H1 (cell line): ENCODE results near the gene SHANK1. TPM values are rescaled to one million over a fixed set of nuclear protein-coding genes. Genes with fewer than 3 reads are reported as not detected.

Experiments used
- CHD2 ChIP-seq: IDR thresholded peaks from 2 replicates; pipeline ENCODE4 v1.6.1; 2012; ENCODE audit warnings: low read length, improper control_type of control experiment
- EP300 ChIP-seq, 2 experiments: IDR thresholded peaks; 1 replicate in 1 of 2; 2 replicates in 1 of 2; pipeline ENCODE4 v1.6.1; 2011 to 2012; ENCODE audit warnings: low read depth in 2 of 2, low read length in 2 of 2, mild to moderate bottlenecking in 2 of 2, borderline replicate concordance in 1 of 2, inconsistent platforms in 1 of 2, moderate library complexity in 1 of 2
- EZH2 ChIP-seq: fragments of 200-600 bp; sonication (generic); IDR thresholded peaks from 2 replicates; pipeline ENCODE4 v1.7.1; 2012; ENCODE audit warnings: low read depth, mild to moderate bottlenecking, moderate library complexity, low read length, inconsistent platforms; ENCODE audit not compliant: severe bottlenecking
- POU5F1 ChIP-seq: IDR thresholded peaks from 2 replicates; pipeline ENCODE4 v1.6.1; 2011; ENCODE audit warnings: low read depth, mild to moderate bottlenecking, low read length, moderate library complexity
- RNF2 ChIP-seq: fragments of 200-900, 300-1000 bp; sonication (generic); IDR thresholded peaks from 2 replicates; pipeline ENCODE4 v1.7.1; 2016; ENCODE audit warnings: borderline replicate concordance, low read depth, mild to moderate bottlenecking, antibody characterized with exemption, low read length; ENCODE audit not compliant: poor library complexity, severe bottlenecking; ENCODE audit errors: missing control alignments
- SP2 ChIP-seq: IDR thresholded peaks from 2 replicates; pipeline ENCODE4 v1.6.1; 2012; ENCODE audit warnings: mild to moderate bottlenecking, low read length, inconsistent platforms
- TAF1 ChIP-seq: IDR thresholded peaks from 2 replicates; pipeline ENCODE4 v1.6.1; 2011; ENCODE audit warnings: mild to moderate bottlenecking, low read depth, low read length
- polyA plus RNA-seq, 7 experiments: library from polyadenylated mRNA; depleted of rRNA in 3 of 7; stranded (reverse) in 5 of 7; unstranded in 2 of 7; fragments of >200 nt in 5 of 7; fragments of 200-250 nt in 2 of 7; gene quantifications; 1 replicate in 5 of 7; 2 replicates in 1 of 7; 4 replicates in 1 of 7; pipeline versions ENCODE4 v1.2.1 to v1.2.3, GENCODE V29; 2011 to 2013; ENCODE audit warnings: missing spikeins in 2 of 7, mixed read lengths in 2 of 7
- total RNA-seq: library from RNA; stranded (reverse); fragmentation: NEBNext Ultra II Directional; extraction: Animal tissue kit (Norgen Biotek cat#: 25700); gene quantifications from 2 replicates; pipeline ENCODE4 v1.2.1, GENCODE V29; 2021
- TF ChIP-seq, protein P1 (sequence below), 3 experiments: IDR thresholded peaks; 1 replicate in 2 of 3; 2 replicates in 1 of 3; pipeline versions ENCODE4 v1.5.1 to v1.6.1; 2011; ENCODE audit warnings: low read length in 3 of 3, mild to moderate bottlenecking in 3 of 3, inconsistent platforms in 2 of 3, low read depth in 1 of 3, moderate library complexity in 1 of 3; ENCODE audit not compliant: insufficient read depth in 1 of 3; ENCODE audit errors: control extremely low read depth in 1 of 3

SHANK1 gene
- total and polyA plus RNA-seq, 2 of the 8 experiments (the other 6 are each of a cell fraction or from before 2014, with no cell fraction given): 1.1 to 3.7 TPM

GRCh38 chr19:50743537-50743936, 23.9 kb upstream of the SHANK1 start (continued):
- TF ChIP-seq, protein P1, sequence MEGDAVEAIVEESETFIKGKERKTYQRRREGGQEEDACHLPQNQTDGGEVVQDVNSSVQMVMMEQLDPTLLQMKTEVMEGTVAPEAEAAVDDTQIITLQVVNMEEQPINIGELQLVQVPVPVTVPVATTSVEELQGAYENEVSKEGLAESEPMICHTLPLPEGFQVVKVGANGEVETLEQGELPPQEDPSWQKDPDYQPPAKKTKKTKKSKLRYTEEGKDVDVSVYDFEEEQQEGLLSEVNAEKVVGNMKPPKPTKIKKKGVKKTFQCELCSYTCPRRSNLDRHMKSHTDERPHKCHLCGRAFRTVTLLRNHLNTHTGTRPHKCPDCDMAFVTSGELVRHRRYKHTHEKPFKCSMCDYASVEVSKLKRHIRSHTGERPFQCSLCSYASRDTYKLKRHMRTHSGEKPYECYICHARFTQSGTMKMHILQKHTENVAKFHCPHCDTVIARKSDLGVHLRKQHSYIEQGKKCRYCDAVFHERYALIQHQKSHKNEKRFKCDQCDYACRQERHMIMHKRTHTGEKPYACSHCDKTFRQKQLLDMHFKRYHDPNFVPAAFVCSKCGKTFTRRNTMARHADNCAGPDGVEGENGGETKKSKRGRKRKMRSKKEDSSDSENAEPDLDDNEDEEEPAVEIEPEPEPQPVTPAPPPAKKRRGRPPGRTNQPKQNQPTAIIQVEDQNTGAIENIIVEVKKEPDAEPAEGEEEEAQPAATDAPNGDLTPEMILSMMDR (IDR thresholded peaks at IDR 0.05; ENCODE audit: control extremely low read depth in 1 of 3, insufficient read depth in 1 of 3, low read depth in 1 of 3, low read length in 3 of 3): no peak
- no peak for TF ChIP-seq TAF1
- no peak for TF ChIP-seq POU5F1
- TF ChIP-seq EP300 (IDR thresholded peaks at IDR 0.05; ENCODE audit: borderline replicate concordance in 1 of 2, low read depth in 2 of 2, low read length in 2 of 2): no peak
- TF ChIP-seq CHD2: no peak
- TF ChIP-seq RNF2: no peak
- TF ChIP-seq SP2: no peak
- no peak for TF ChIP-seq EZH2
